SK-N-SH treated with all-trans-retinoic acid at 6 μM for 48 hours (cell line): ENCODE measurements around the gene C1GALT1.

Experiments used
- ATAC-seq: fragments of 200-7000 bp; cut with Tn5 transposase; 3 replicates; pipeline ENCODE4 v1.9.1; 2020; ENCODE audit warnings: mild to moderate bottlenecking, moderate library complexity
- ARNTL ChIP-seq: fragments of 450-650 bp; formaldehyde crosslinking; IDR thresholded peaks from 2 replicates; pipeline ENCODE4 v1.5.0; 2020; ENCODE audit warnings: low read depth, mild to moderate bottlenecking, moderate library complexity, borderline replicate concordance
- BACH2 ChIP-seq: fragments of 250-450 bp; sonication (Bioruptor Pico); IDR thresholded peaks from 2 replicates; pipeline ENCODE4 v1.9.0; 2021; ENCODE audit warnings: mild to moderate bottlenecking, borderline replicate concordance
- CSDC2 ChIP-seq: fragments of 250-450 bp; sonication (Bioruptor Pico); IDR thresholded peaks from 2 replicates; pipeline ENCODE4 v1.5.0; 2020; ENCODE audit warnings: mild to moderate bottlenecking, moderate library complexity
- ESRRG ChIP-seq: fragments of 250-450 bp; sonication (Bioruptor Pico); IDR thresholded peaks from 2 replicates; pipeline ENCODE4 v1.6.1; 2021; ENCODE audit warnings: mild to moderate bottlenecking
- GLIS3 ChIP-seq: fragments of 250-450 bp; sonication (Bioruptor Pico); IDR thresholded peaks from 2 replicates; pipeline ENCODE4 v1.5.0; 2020; ENCODE audit warnings: mild to moderate bottlenecking, moderate library complexity
- ISL1 ChIP-seq: fragments of 250-450 bp; sonication (Bioruptor Pico); IDR thresholded peaks from 2 replicates; pipeline ENCODE4 v2.1.2; 2022; ENCODE audit warnings: mild to moderate bottlenecking, moderate library complexity
- OSR1 ChIP-seq: fragments of 250-450 bp; sonication (Bioruptor Pico); IDR thresholded peaks from 2 replicates; pipeline ENCODE4 v1.8.0; 2022; ENCODE audit warnings: moderate library complexity, mild to moderate bottlenecking, inconsistent platforms
- PPARA ChIP-seq: fragments of 250-450 bp; sonication (Bioruptor Pico); IDR thresholded peaks from 2 replicates; pipeline ENCODE4 v1.5.0; 2020; ENCODE audit warnings: mild to moderate bottlenecking, borderline replicate concordance
- RARB ChIP-seq: fragments of 250-450 bp; sonication (Bioruptor Pico); IDR thresholded peaks from 2 replicates; pipeline ENCODE4 v1.8.0; 2021; ENCODE audit warnings: mild to moderate bottlenecking, moderate library complexity
- SNAI2 ChIP-seq: fragments of 250-450 bp; sonication (Bioruptor Pico); IDR thresholded peaks from 2 replicates; pipeline ENCODE4 v1.5.0; 2020; ENCODE audit warnings: mild to moderate bottlenecking, moderate library complexity
- TCF4 ChIP-seq: fragments of 250-450 bp; sonication (Bioruptor Pico); IDR thresholded peaks from 2 replicates; pipeline ENCODE4 v1.8.0; 2021; ENCODE audit warnings: mild to moderate bottlenecking, moderate library complexity, borderline replicate concordance
- TOX ChIP-seq: fragments of 250-450 bp; sonication (Bioruptor Pico); IDR thresholded peaks from 2 replicates; pipeline ENCODE4 v1.8.0; 2021; ENCODE audit warnings: mild to moderate bottlenecking, moderate library complexity, borderline replicate concordance
- ZC3H10 ChIP-seq: fragments of 250-450 bp; sonication (Bioruptor Pico); IDR thresholded peaks from 2 replicates; pipeline ENCODE4 v1.5.1; 2021; ENCODE audit warnings: mild to moderate bottlenecking, moderate library complexity
- ZFP3 ChIP-seq: fragments of 250-450 bp; sonication (Bioruptor Pico); IDR thresholded peaks from 2 replicates; pipeline ENCODE4 v1.5.0; 2020; ENCODE audit warnings: mild to moderate bottlenecking, moderate library complexity
- ZFP30 ChIP-seq: fragments of 450-650 bp; formaldehyde crosslinking; IDR thresholded peaks from 2 replicates; pipeline ENCODE4 v1.5.0; 2022; ENCODE audit warnings: mild to moderate bottlenecking, moderate library complexity
- ZNF565 ChIP-seq: fragments of 450-650 bp; formaldehyde crosslinking; conservative IDR thresholded peaks from 2 replicates; pipeline ENCODE4 v1.5.0; 2020; ENCODE audit warnings: low read depth, mild to moderate bottlenecking, moderate library complexity
- ZNF70 ChIP-seq: fragments of 450-650 bp; formaldehyde crosslinking; IDR thresholded peaks from 2 replicates; pipeline ENCODE4 v1.5.0; 2020; ENCODE audit warnings: mild to moderate bottlenecking, moderate library complexity
- ZNF8 ChIP-seq: fragments of 450-650 bp; formaldehyde crosslinking; IDR thresholded peaks from 2 replicates; pipeline ENCODE4 v1.5.0; 2020; ENCODE audit warnings: mild to moderate bottlenecking, moderate library complexity
- TF ChIP-seq, protein P1 (sequence below): fragments of 250-450 bp; sonication (Bioruptor Pico); IDR thresholded peaks from 2 replicates; pipeline ENCODE4 v1.5.0; 2020; ENCODE audit warnings: mild to moderate bottlenecking, moderate library complexity
- TF ChIP-seq, protein P2 (sequence below): fragments of 250-450 bp; sonication (Bioruptor Pico); IDR thresholded peaks from 2 replicates; pipeline ENCODE4 v1.5.1; 2020; ENCODE audit warnings: low read depth, mild to moderate bottlenecking, moderate library complexity
- TF ChIP-seq, protein P3 (sequence below): fragments of 250-450 bp; sonication (Bioruptor Pico); IDR thresholded peaks from 2 replicates; pipeline ENCODE4 v1.8.0; 2021; ENCODE audit warnings: low read depth, mild to moderate bottlenecking, moderate library complexity, borderline replicate concordance

The C1GALT1 gene

DNA sequence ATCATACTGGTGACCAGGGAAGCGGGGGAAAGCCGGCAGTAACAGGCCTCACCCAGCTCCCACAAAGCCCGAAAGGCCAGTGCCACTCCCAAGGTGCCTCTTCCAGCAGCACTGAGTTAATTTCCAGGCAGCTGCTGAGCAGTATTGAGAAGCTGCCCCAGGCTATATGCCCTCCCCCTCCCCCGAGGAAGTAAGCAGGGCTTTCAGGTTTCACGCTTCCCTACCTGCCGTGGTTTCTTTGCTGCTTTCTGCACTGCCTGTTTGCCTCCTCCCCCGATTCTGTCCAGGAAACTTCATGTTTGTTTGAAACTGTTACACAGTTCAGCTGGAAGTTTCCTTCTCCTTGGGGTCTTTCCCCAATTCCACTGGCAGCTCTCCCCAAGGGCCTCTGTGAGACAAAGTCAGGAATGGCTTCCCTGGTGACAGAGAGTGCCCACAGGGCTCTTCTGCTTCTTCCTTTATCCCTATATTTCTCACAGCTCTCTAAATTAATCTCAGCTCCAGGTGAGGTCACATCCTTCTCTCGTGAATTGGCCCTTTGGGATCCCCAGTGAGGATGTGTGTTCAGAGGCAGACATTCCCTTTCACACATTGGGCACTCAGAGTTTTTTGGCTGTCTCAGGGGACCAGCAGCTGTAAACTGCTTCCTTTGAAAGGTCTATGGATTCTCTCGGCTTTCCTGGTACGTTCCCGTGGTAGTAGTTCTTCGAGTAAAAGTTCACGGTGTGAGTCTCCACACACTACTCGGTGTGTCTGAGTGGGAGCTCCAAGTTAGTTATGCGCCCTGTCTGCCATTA, 19.4 kb downstream of the C1GALT1 start:
- ATAC-seq = no peak
- TF ChIP-seq ZC3H10 (CRISPR knock-in tag) = no peak
- no peak for TF ChIP-seq ZFP3
- TF ChIP-seq, protein P1, sequence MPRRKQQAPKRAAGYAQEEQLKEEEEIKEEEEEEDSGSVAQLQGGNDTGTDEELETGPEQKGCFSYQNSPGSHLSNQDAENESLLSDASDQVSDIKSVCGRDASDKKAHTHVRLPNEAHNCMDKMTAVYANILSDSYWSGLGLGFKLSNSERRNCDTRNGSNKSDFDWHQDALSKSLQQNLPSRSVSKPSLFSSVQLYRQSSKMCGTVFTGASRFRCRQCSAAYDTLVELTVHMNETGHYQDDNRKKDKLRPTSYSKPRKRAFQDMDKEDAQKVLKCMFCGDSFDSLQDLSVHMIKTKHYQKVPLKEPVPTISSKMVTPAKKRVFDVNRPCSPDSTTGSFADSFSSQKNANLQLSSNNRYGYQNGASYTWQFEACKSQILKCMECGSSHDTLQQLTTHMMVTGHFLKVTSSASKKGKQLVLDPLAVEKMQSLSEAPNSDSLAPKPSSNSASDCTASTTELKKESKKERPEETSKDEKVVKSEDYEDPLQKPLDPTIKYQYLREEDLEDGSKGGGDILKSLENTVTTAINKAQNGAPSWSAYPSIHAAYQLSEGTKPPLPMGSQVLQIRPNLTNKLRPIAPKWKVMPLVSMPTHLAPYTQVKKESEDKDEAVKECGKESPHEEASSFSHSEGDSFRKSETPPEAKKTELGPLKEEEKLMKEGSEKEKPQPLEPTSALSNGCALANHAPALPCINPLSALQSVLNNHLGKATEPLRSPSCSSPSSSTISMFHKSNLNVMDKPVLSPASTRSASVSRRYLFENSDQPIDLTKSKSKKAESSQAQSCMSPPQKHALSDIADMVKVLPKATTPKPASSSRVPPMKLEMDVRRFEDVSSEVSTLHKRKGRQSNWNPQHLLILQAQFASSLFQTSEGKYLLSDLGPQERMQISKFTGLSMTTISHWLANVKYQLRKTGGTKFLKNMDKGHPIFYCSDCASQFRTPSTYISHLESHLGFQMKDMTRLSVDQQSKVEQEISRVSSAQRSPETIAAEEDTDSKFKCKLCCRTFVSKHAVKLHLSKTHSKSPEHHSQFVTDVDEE (CRISPR knock-in tag) = no peak
- TF ChIP-seq ZFP30 (CRISPR knock-in tag) = no peak
- TF ChIP-seq CSDC2 (CRISPR knock-in tag) = no peak
- TF ChIP-seq ISL1 (CRISPR knock-in tag) = no peak
- no peak for TF ChIP-seq ZNF70 (CRISPR knock-in tag)
- no peak for TF ChIP-seq ARNTL (CRISPR knock-in tag)
- TF ChIP-seq, protein P2, sequence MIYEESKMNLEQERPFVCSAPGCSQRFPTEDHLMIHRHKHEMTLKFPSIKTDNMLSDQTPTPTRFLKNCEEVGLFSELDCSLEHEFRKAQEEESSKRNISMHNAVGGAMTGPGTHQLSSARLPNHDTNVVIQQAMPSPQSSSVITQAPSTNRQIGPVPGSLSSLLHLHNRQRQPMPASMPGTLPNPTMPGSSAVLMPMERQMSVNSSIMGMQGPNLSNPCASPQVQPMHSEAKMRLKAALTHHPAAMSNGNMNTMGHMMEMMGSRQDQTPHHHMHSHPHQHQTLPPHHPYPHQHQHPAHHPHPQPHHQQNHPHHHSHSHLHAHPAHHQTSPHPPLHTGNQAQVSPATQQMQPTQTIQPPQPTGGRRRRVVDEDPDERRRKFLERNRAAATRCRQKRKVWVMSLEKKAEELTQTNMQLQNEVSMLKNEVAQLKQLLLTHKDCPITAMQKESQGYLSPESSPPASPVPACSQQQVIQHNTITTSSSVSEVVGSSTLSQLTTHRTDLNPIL (CRISPR knock-in tag) = no peak
- TF ChIP-seq ZNF565 (CRISPR knock-in tag) = no peak
- TF ChIP-seq, protein P3, sequence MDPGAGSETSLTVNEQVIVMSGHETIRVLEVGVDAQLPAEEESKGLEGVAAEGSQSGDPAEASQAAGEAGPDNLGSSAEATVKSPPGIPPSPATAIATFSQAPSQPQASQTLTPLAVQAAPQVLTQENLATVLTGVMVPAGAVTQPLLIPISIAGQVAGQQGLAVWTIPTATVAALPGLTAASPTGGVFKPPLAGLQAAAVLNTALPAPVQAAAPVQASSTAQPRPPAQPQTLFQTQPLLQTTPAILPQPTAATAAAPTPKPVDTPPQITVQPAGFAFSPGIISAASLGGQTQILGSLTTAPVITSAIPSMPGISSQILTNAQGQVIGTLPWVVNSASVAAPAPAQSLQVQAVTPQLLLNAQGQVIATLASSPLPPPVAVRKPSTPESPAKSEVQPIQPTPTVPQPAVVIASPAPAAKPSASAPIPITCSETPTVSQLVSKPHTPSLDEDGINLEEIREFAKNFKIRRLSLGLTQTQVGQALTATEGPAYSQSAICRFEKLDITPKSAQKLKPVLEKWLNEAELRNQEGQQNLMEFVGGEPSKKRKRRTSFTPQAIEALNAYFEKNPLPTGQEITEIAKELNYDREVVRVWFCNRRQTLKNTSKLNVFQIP (CRISPR knock-in tag) = no peak
- no peak for TF ChIP-seq ZNF8
- TF ChIP-seq RARB (CRISPR knock-in tag) = no peak
- TF ChIP-seq BACH2 (CRISPR knock-in tag) = no peak
- TF ChIP-seq SNAI2 (CRISPR knock-in tag) = no peak

DNA sequence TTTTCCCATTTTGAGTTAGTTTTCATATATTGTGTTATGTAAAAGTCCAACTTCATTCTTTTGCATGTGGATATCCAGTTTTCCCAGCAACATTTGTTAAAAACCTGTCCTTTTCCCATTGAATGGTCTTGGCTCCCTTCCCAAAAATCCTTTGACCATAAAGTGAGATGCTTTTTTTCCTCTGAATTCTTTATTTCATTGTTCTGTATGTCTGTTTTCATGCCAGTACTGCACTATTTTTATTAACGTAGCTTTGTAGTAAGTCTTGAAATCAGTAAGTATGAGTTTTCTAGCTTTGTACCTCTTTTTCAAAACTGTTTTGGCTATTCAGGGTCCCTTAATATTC, 20.0 kb downstream of the C1GALT1 start:
- no peak for ATAC-seq
- no peak for TF ChIP-seq ZNF8
- TF ChIP-seq TOX = no peak
- no peak for TF ChIP-seq BACH2 (CRISPR knock-in tag)
- TF ChIP-seq, protein P3 (CRISPR knock-in tag) = no peak
- no peak for TF ChIP-seq ZFP30 (CRISPR knock-in tag)
- TF ChIP-seq CSDC2 (CRISPR knock-in tag) = no peak
- no peak for TF ChIP-seq ESRRG (CRISPR knock-in tag)
- no peak for TF ChIP-seq GLIS3 (CRISPR knock-in tag)
- no peak for TF ChIP-seq ZNF565 (CRISPR knock-in tag)
- TF ChIP-seq, protein P2 (CRISPR knock-in tag) = no peak

DNA sequence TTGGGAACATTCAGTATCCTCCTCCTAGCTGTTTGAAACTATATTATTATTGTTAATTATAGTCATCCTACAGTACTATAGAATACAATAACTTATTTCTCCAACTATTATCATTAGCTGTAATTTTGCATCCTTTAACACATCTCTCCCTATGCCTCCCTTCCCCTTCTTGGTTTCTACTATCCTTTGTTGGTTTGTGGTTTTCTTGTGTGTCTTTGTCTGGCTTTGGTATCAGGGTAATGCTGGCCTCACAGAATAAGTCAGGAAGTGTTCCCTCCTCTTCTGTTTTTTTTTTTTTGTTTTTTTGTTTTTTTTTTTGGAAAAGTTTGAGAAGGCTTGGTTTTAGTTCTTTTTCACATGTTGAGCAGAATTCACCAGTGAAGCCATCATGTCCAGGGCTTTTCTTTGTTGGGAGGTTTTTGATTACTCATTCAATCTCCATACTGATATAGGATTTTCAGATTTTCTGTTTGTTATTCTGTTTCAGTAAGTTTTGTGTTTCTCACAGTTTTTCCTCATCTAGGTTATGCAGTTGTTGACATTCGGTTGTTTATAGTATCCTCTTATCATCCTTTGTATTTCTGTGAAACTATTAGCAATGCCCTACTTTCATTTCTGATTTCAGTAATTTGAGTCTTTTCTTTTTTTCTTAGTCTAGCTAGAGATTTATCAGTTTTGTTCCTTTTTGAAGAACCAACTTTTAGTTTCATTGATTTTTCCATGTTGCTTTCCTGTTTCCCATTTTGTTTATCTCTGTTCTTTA, 21.6 kb downstream of the C1GALT1 start:
- ATAC-seq = no peak
- TF ChIP-seq TCF4 = no peak
- no peak for TF ChIP-seq ZFP3
- TF ChIP-seq TOX = no peak
- TF ChIP-seq BACH2 (CRISPR knock-in tag) = no peak
- no peak for TF ChIP-seq ZC3H10 (CRISPR knock-in tag)
- TF ChIP-seq ZFP30 (CRISPR knock-in tag) = no peak
- TF ChIP-seq, protein P1 (CRISPR knock-in tag) = no peak
- TF ChIP-seq, protein P3 (CRISPR knock-in tag) = no peak
- TF ChIP-seq PPARA (CRISPR knock-in tag) = no peak
- TF ChIP-seq SNAI2 (CRISPR knock-in tag) = no peak
- TF ChIP-seq RARB (CRISPR knock-in tag) = no peak
- TF ChIP-seq CSDC2 (CRISPR knock-in tag) = no peak
- TF ChIP-seq ZNF70 (CRISPR knock-in tag) = no peak
- TF ChIP-seq GLIS3 (CRISPR knock-in tag) = no peak
- no peak for TF ChIP-seq ESRRG (CRISPR knock-in tag)
- TF ChIP-seq OSR1 (CRISPR knock-in tag) = no peak
